Heart left ventricle (tissue), 16 donors: ENCODE measurements around the gene AXIN1. TPM values are rescaled to one million over a fixed set of nuclear protein-coding genes. Genes with fewer than 3 reads are reported as not detected.
"Not testable (repeated sequence)": the region's sequence is repeated elsewhere in the genome, so short reads cannot be mapped to it uniquely, and the experiment has no call there.

Experiments
- ATAC-seq, 4 donors: fragments of 200-7000 bp; cut with Tn5 transposase; one replicate each; pipeline ENCODE4 v1.9.1; 2020 to 2022; ENCODE audit warnings: moderate library complexity in 4 of 4, mild to moderate bottlenecking in 3 of 4, moderate number of reproducible peaks in 1 of 4
- DNase-seq, 5 donors: peaks; one replicate each; pipeline ENCODE4 v3.0.0-alpha.2; 2020
- H3K27ac ChIP-seq, 12 donors: fragments of 200-600 bp; sonication (generic) in 4 of 12; one replicate each; pipeline versions ENCODE4 v1.5.0 to v1.8.0; 2016 to 2022; ENCODE audit warnings: mild to moderate bottlenecking in 2 of 12
- H3K27me3 ChIP-seq, 9 donors: fragments of 200-600 bp; sonication (generic) in 2 of 9; one replicate each; pipeline versions ENCODE4 v1.5.1 to v1.8.0; 2016 to 2022; ENCODE audit warnings: mild to moderate bottlenecking in 3 of 9
- H3K36me3 ChIP-seq, 9 donors: fragments of 200-600 bp; sonication (generic) in 2 of 9; one replicate each; pipeline versions ENCODE4 v1.5.0 to v1.8.0; 2018 to 2022; ENCODE audit warnings: mild to moderate bottlenecking in 2 of 9
- H3K4me1 ChIP-seq, 12 donors: fragments of 200-600 bp; sonication (generic) in 4 of 12; one replicate each; pipeline versions ENCODE4 v1.5.0 to v1.8.0; 2016 to 2022; ENCODE audit warnings: mild to moderate bottlenecking in 3 of 12
- H3K4me3 ChIP-seq, 12 donors: fragments of 200-600 bp; sonication (generic) in 4 of 12; one replicate each; pipeline versions ENCODE4 v1.5.0 to v1.8.0; 2017 to 2022; ENCODE audit warnings: mild to moderate bottlenecking in 9 of 12, moderate library complexity in 4 of 12
- H3K9me3 ChIP-seq, 12 donors: fragments of 200-600 bp; sonication (generic) in 4 of 12; one replicate each; pipeline versions ENCODE4 v1.5.0 to v1.8.0; 2016 to 2022; ENCODE audit warnings: mild to moderate bottlenecking in 1 of 12
- POLR2A ChIP-seq, 2 donors: fragments of 450-650 bp; IDR thresholded peaks; one replicate each; pipeline ENCODE4 v1.6.1; 2017; ENCODE audit warnings: antibody characterized with exemption in 2 of 2, mild to moderate bottlenecking in 2 of 2, moderate library complexity in 2 of 2
- WGBS, 4 donors: extraction: QIAGEN DNeasy Blood & Tissue Kit in 2 of 4; methylation state at CpG; one replicate each; pipeline versions ENCODE4 v1.1.5 to v1.1.7; 2013 to 2018; 5-methylcytosine and 5-hydroxymethylcytosine counted together
- intact Hi-C, 10 donors: fragments of 100-400 bp; cut with DNase I; formaldehyde crosslinking; loops; one replicate each; pipeline versions ENCODE4 v1.11.1 to v1.14.2; 2022
- polyA plus RNA-seq, 2 donors: library from polyadenylated mRNA; stranded (reverse); fragments of 200-250 nt; gene quantifications; one replicate each; pipeline ENCODE4 v1.2.3, GENCODE V29; 2013
- total RNA-seq, 9 donors: library from RNA; depleted of rRNA in 2 of 9; stranded (reverse); fragments of >200 nt in 2 of 9; fragmentation: NEBNext Ultra II Directional in 3 of 9; extraction: Animal tissue kit (Norgen Biotek cat#: 25700) in 3 of 9; gene quantifications; one replicate each; pipeline versions ENCODE4 v1.1.0 to v1.2.4, GENCODE V29; 2016 to 2023
- TF ChIP-seq, protein P1 (sequence below), 12 donors: fragments of 200-600 bp; sonication (generic) in 4 of 12; IDR thresholded peaks; one replicate each; pipeline versions ENCODE4 v1.5.0 to v1.8.0; 2018 to 2022; ENCODE audit warnings: antibody characterized with exemption in 12 of 12, mild to moderate bottlenecking in 5 of 12
- donor health status: ischemic (EF 13 %, LVEDD 7.1; RV severe dilation, severe dysfunction).
- donor health status: healthy with polysubstance abuse.
- donor health status: DM: no; HTN: yes; CAD: no.
- donor health status: DM: no; HTN: no; CAD: no.
- donor health status: ischemic (EF 25% LVEDD 6.9; RV normal size, moderate dysfunction).
- donor health status: ischemic (EF 25% LVEDD 5.7; RV mildly dilated, moderate dysfunction).
- donor health status: healthy.
- donor health status: DM: yes; HTN: yes; CAD: no.
- donor health status: ischemic (EF 35%, LVEDD 5.7; RV mildly dilated, moderate dysfunction).
- donor health status: nonischemic (EF 11% LVEDD 7.7; RV severe dilation, severe dysfunction).
- donor health status: DM: yes; HTN: yes; CAD: no.
- donor health status: PGD.
- donor health status: ischemic (EF 29% LVEDD 5.4; RV normal size, mild dysfunction).
- donor health status: nonischemic (EF 23%, LVEDD 6.1; RV moderate dilation, normal function).

Gene AXIN1
- total and polyA plus RNA-seq, 11 donors, result 6.8 to 32.0 (median 11.6) TPM

DNA sequence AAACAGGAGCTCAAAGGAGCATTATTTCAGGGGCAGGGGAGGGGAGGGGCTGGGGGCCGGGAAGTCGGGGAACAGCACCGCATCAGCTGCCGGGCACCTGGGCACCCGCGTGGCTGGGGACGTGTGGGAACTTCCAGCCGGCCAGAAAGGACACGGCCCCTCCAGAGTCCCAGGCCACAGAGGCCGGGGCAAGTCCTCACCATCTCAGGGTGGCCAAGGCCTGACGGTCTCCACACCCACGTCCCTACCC lies 28.2 kb upstream of the AXIN1 start:
- DNase-seq (no peak), ATAC-seq (peak in 3 of 4 donors; percentile 19 to 37 (median 27))
- H3K9me3 ChIP-seq, result no peaks in the 10 kb centered on the region
- H3K4me3 ChIP-seq, result peak overlapping the region; percentile 69 to 100 (median 83)
- WGBS, 4 donors, result 5 to 9% (median 8%) methylated on average over 11 to 12 of the region's 12 CpGs; no CpG with 5 or more reads in 1 of the 4 donors
- no peaks in the 10 kb centered on the region for H3K27me3 ChIP-seq
- H3K36me3 ChIP-seq, result peaks cover 0 to 21% (median 11%) of the 10 kb centered on the region in 9 donors
- peak overlapping the region in 9 of 12 donors; percentile 57 to 83 (median 74) for H3K27ac ChIP-seq
- peaks cover 0 to 56% (median 29%) of the 10 kb centered on the region in 12 donors for H3K4me1 ChIP-seq
- TF ChIP-seq, protein P1, sequence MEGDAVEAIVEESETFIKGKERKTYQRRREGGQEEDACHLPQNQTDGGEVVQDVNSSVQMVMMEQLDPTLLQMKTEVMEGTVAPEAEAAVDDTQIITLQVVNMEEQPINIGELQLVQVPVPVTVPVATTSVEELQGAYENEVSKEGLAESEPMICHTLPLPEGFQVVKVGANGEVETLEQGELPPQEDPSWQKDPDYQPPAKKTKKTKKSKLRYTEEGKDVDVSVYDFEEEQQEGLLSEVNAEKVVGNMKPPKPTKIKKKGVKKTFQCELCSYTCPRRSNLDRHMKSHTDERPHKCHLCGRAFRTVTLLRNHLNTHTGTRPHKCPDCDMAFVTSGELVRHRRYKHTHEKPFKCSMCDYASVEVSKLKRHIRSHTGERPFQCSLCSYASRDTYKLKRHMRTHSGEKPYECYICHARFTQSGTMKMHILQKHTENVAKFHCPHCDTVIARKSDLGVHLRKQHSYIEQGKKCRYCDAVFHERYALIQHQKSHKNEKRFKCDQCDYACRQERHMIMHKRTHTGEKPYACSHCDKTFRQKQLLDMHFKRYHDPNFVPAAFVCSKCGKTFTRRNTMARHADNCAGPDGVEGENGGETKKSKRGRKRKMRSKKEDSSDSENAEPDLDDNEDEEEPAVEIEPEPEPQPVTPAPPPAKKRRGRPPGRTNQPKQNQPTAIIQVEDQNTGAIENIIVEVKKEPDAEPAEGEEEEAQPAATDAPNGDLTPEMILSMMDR (IDR thresholded peaks at IDR 0.05), result no peak
- TF ChIP-seq POLR2A (IDR thresholded peaks at IDR 0.05), result no peak
- intact Hi-C loops, result no loop called here

DNA sequence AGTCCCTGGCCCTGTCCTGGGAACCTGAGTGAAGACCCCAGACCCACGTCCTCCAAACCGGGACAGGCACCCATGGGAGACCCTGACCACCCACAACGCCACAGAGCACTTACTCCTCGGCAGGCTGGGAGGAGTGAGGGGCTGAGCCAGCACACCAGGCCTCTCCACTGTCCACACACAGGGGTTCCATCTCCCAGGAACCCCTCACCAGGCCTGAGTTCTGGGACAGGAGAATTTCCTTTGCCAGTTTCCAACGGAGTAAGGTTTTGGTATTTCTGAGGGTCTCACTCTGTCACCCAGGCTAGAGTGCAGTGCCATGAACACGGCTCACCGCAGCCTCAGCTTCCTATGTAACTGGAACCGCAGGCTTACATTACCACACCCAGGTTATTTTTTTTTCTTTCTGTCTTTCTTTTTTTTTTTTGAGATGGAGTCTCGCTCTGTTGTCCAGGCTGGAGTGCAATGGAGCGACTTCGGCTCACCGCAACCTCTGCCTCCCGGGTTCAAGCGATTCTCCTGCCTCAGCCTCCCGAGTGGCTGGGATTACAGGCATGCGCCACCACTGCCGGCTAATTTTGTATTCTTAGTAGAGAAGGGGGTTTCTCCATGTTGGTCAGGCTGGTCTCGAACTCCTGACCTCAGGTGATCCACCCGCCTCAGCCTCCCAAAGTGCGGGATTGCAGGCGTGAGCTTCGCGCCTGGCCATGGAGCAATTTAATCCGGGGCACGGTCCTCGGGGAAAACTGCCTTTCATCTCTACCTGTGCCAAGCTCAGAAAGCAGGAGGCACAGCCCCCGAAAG lies 27.6 kb upstream of the AXIN1 start:
- TF ChIP-seq, protein P1 (IDR thresholded peaks at IDR 0.05), result no peak
- no peak for TF ChIP-seq POLR2A (IDR thresholded peaks at IDR 0.05)
- Histone ChIP-seq H3K4me3 (peak overlapping the region in 9 of 12 donors; percentile 69 to 100 (median 92)), H3K36me3 (peaks cover 0 to 26% (median 11%) of the 10 kb centered on the region in 9 donors), H3K27ac (peak overlapping the region in 4 of 12 donors; percentile 10 to 82 (median 78)), H3K4me1 (peaks cover 0 to 56% (median 29%) of the 10 kb centered on the region in 12 donors), H3K27me3 (no peaks in the 10 kb centered on the region), H3K9me3 (no peaks in the 10 kb centered on the region)
- 82 to 86% (median 84%) methylated on average over 27 of the region's 27 CpGs for WGBS, 4 donors
- ATAC-seq (no peak), DNase-seq (no peak)
- intact Hi-C loops, result no loop called here

DNA sequence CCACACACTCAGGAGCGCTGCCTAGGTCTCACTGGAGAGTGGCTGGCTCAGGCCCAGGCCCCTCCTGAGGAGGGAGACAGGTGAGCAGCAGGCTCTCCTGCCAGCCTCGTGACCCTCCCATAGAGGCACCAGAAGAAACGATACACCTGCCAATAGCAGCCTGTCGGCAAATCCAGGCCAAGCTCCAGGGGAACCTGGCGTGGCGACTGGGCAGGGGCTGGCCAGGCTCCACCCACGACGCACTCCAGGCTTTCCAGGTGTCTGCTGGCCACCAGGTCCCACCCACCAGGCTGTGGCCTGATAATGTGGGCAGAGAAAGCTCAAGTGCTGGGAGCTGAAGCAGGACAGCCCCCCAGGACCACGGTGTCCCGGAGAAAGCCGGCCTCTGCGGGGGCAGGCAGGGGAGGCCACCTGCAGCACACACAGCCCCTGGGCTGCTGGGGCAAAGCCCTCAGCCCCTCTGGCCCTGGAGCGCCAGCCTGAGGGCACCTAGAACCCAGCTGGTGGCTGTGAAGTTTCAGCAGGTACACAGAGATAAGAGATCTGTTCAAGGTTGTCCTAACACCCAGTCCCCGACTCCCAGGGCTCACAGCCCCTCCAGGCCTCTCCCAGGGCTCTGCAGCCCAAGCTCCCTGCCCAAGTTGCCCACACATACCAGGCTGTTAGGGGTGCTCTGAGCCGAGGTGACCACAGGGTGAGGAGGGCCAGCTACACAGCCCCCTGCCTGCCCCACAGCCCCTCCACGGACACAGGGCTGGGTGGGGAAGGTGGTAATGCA lies 26.8 kb upstream of the AXIN1 start:
- peak overlapping the region in 1 of 12 donors; percentile 10 for H3K27ac ChIP-seq
- peaks cover 0 to 34% (median 19%) of the 10 kb centered on the region in 9 donors for H3K36me3 ChIP-seq
- 89 to 97% (median 92%) methylated on average over 8 to 16 of the region's 16 CpGs for WGBS, 4 donors
- H3K4me1 ChIP-seq, result peaks cover 0 to 52% (median 29%) of the 10 kb centered on the region in 12 donors
- H3K4me3 ChIP-seq, result peak overlapping the region in 1 of 12 donors; percentile 92
- intact Hi-C loops, result no loop called here
- no peaks in the 10 kb centered on the region for H3K27me3 ChIP-seq
- H3K9me3 ChIP-seq, result no peaks in the 10 kb centered on the region
- no peak for TF ChIP-seq POLR2A (IDR thresholded peaks at IDR 0.05)
- TF ChIP-seq, protein P1 (IDR thresholded peaks at IDR 0.05), result no peak
- ATAC-seq (no peak), DNase-seq (peak in 1 of 5 donors; percentile 46)

GRCh38 chr16:378821-379182 lies 26.3 kb upstream of the AXIN1 start:
- H3K9me3 ChIP-seq, result no peaks in the 10 kb centered on the region
- DNase-seq (no peak), ATAC-seq (no peak)
- H3K27ac ChIP-seq, result no peak overlapping the region
- no peak for TF ChIP-seq POLR2A (IDR thresholded peaks at IDR 0.05)
- TF ChIP-seq, protein P1 (IDR thresholded peaks at IDR 0.05), result no peak
- H3K4me1 ChIP-seq, result peaks cover 0 to 46% (median 24%) of the 10 kb centered on the region in 12 donors
- intact Hi-C loops, result no loop called here
- no peaks in the 10 kb centered on the region for H3K27me3 ChIP-seq
- 67 to 77% (median 73%) methylated on average over 7 to 14 of the region's 14 CpGs for WGBS, 4 donors
- peaks cover 0 to 39% (median 23%) of the 10 kb centered on the region in 9 donors for H3K36me3 ChIP-seq
- no peak overlapping the region for H3K4me3 ChIP-seq

DNA sequence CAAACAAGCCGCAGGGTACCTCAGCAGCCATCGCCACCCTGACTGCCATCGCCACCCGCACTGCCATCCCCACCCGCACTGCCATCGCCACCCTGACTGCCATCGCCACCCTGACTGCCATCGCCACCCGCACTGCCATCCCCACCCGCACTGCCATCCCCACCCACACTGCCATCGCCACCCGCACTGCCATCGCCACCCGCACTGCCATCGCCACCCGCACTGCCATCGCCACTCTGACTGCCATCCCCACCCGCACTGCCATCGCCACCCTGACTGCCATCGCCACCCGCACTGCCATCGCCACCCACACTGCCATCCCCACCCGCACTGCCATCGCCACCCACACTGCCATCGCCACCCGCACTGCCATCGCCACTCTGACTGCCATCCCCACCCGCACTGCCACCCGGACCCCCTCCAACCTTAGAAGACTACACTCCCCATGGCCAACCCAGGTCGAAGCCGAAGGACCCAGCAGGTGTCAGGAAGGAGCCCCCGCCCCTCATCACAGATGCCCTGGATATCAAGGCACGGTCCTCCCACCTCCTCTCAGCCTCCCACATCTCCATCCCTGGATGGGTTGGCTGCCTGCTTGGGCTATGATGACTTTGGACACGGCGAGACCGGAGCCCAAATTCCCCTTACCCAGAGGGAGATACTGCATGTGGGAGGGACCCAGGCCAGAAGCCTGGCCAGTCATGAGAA lies 25.7 kb upstream of the AXIN1 start:
- Histone ChIP-seq H3K4me1 (peaks cover 0 to 41% (median 19%) of the 10 kb centered on the region in 12 donors), H3K36me3 (peaks cover 0 to 45% (median 28%) of the 10 kb centered on the region in 9 donors)
- H3K9me3 ChIP-seq, H3K27ac ChIP-seq, ATAC-seq, DNase-seq, H3K27me3 ChIP-seq, intact Hi-C loops, H3K4me3 ChIP-seq: not testable (repeated sequence)
- 87 to 92% (median 90%) methylated on average over 32 to 36 of the region's 36 CpGs for WGBS, 4 donors
